MM.1S (cell line): ENCODE data around the gene EMX2.

Experiments used
- CTCF ChIP-seq: fragments of 300-600 bp; sonication (generic); IDR thresholded peaks from 2 replicates; pipeline ENCODE4 v1.5.1; 2016; ENCODE audit warnings: antibody characterized with exemption, low read length, mixed read lengths
- EZH2 ChIP-seq: fragments of 300-600 bp; sonication (generic); optimal IDR thresholded peaks from 2 replicates; pipeline ENCODE3; 2017; ENCODE audit warnings: low read depth, mild to moderate bottlenecking, antibody characterized with exemption, low read length, mixed read lengths
- EZH2phosphoT487 ChIP-seq: fragments of 300-600 bp; sonication (generic); IDR thresholded peaks from 2 replicates; pipeline ENCODE4 v1.6.1; 2018; ENCODE audit warnings: antibody characterized with exemption, low read length

- TF ChIP-seq CTCF (no peak), EZH2 (no peak), EZH2phosphoT487 (no peak)
Measured at GRCh38 chr10:117546581-117547015, 4.1 kb downstream of the EMX2 start.
